Activated naive CD4-positive, alpha-beta T cell treated with anti-CD3 and anti-CD28 coated beads for 36 hours (primary cell): ENCODE measurements around the gene TRIOBP. TPM values are rescaled to one million over a fixed set of nuclear protein-coding genes. Genes with fewer than 3 reads are reported as not detected.

Experiments used
- CTCF ChIA-PET: fragments of 350-600 bp; sonication (Branson Sonifier 250); formaldehyde crosslinking; loops from one replicate; lab custom pipeline; 2021; ENCODE audit warnings: antibody characterized with exemption; lab: Charles Lee
- DNase-seq: peaks from one replicate; pipeline ENCODE4 v3.0.0-alpha.2; 2020
- H3K27ac Mint-ChIP-seq: one replicate; pipeline ENCODE4 v1.8.0; 2021; ENCODE audit warnings: mild to moderate bottlenecking, mixed read lengths
- H3K27me3 Mint-ChIP-seq: one replicate; pipeline ENCODE4 v1.8.0; 2021; ENCODE audit warnings: low read depth, mixed read lengths
- H3K36me3 Mint-ChIP-seq: one replicate; pipeline ENCODE4 v1.8.0; 2021; ENCODE audit warnings: low read depth, mixed read lengths
- H3K4me1 Mint-ChIP-seq: one replicate; pipeline ENCODE4 v1.8.0; 2021; ENCODE audit warnings: low read depth, mixed read lengths
- H3K4me3 Mint-ChIP-seq: one replicate; pipeline ENCODE4 v1.8.0; 2021; ENCODE audit warnings: mild to moderate bottlenecking, moderate library complexity, mixed read lengths
- H3K9me3 Mint-ChIP-seq: one replicate; pipeline ENCODE4 v1.8.0; 2021; ENCODE audit warnings: mixed read lengths
- intact Hi-C: fragments of 100-400 bp; cut with micrococcal nuclease; formaldehyde crosslinking; loops from one replicate; pipeline ENCODE4 v1.15.1; 2023
- total RNA-seq, 2 experiments: library from RNA; stranded (reverse); gene quantifications; one replicate each; pipeline ENCODE4 v1.2.3, GENCODE V29; 2021

Gene TRIOBP
- total RNA-seq, 2 experiments from 2014 or later, result 17.5 to 18.8 TPM

GRCh38 chr22:37701141-37701786, 4.4 kb downstream of the TRIOBP start:
- Mint-ChIP-seq H3K36me3 (peaks cover 4% of the 10 kb centered on the region), H3K4me3 (no peak overlapping the region), H3K4me1 (peaks cover 9% of the 10 kb centered on the region), H3K27ac (no peak overlapping the region), H3K27me3 (no peaks in the 10 kb centered on the region), H3K9me3 (no peaks in the 10 kb centered on the region)
- no peak for DNase-seq
- CTCF ChIA-PET, result no interaction called here
- intact Hi-C loops, result no loop called here

GRCh38 chr22:37703906-37704305, 7.1 kb downstream of the TRIOBP start:
- CTCF ChIA-PET, result interaction anchor here (0.7 kb wide), 1 partner anchor 63 kb away, joined by 4 read pairs; no protein-coding TSS in a partner anchor
- H3K36me3 Mint-ChIP-seq, result peaks cover 4% of the 10 kb centered on the region
- intact Hi-C loops, result no loop called here
- H3K4me1 Mint-ChIP-seq, result no peaks in the 10 kb centered on the region
- DNase-seq, result no peak
- H3K27ac Mint-ChIP-seq, result no peak overlapping the region
- no peak overlapping the region for H3K4me3 Mint-ChIP-seq
- no peaks in the 10 kb centered on the region for H3K9me3 Mint-ChIP-seq
- H3K27me3 Mint-ChIP-seq, result no peaks in the 10 kb centered on the region

- H3K9me3 Mint-ChIP-seq, result no peaks in the 10 kb centered on the region
- no peak for DNase-seq
- CTCF ChIA-PET, result interaction anchor here (0.7 kb wide), 2 partner anchors 62 to 119 kb away, joined by 3 to 4 read pairs; partner anchors contain the start of gene GALR3
- H3K27me3 Mint-ChIP-seq, result no peaks in the 10 kb centered on the region
- H3K36me3 Mint-ChIP-seq, result peaks cover 4% of the 10 kb centered on the region
- no peak overlapping the region for H3K4me3 Mint-ChIP-seq
- H3K27ac Mint-ChIP-seq, result no peak overlapping the region
- intact Hi-C loops, result no loop called here
- no peaks in the 10 kb centered on the region for H3K4me1 Mint-ChIP-seq
Observed at GRCh38 chr22:37704645-37705044, 7.8 kb downstream of the TRIOBP start.

- no peak overlapping the region for H3K4me3 Mint-ChIP-seq
- intact Hi-C loops, result no loop called here
Observed at GRCh38 chr22:37705205-37705604, 8.4 kb downstream of the TRIOBP start.

GRCh38 chr22:37708580-37709444, 12.0 kb downstream of the TRIOBP start:
- no peaks in the 10 kb centered on the region for H3K9me3 Mint-ChIP-seq
- DNase-seq, result no peak
- no peaks in the 10 kb centered on the region for H3K4me1 Mint-ChIP-seq
- H3K27me3 Mint-ChIP-seq, result no peaks in the 10 kb centered on the region
- H3K36me3 Mint-ChIP-seq, result peaks cover 2% of the 10 kb centered on the region
- intact Hi-C loops, result no loop called here
- CTCF ChIA-PET, result no interaction called here
- H3K27ac Mint-ChIP-seq, result no peak overlapping the region
- H3K4me3 Mint-ChIP-seq, result no peak overlapping the region

More at GRCh38 chr22:37705205-37705604, 8.4 kb downstream of the TRIOBP start:
- peaks cover 4% of the 10 kb centered on the region for H3K36me3 Mint-ChIP-seq
- no peaks in the 10 kb centered on the region for H3K4me1 Mint-ChIP-seq
- no peaks in the 10 kb centered on the region for H3K27me3 Mint-ChIP-seq
- CTCF ChIA-PET, result no interaction called here
- H3K9me3 Mint-ChIP-seq, result no peaks in the 10 kb centered on the region
- no peak for DNase-seq
- no peak overlapping the region for H3K27ac Mint-ChIP-seq

- DNase-seq, result no peak
- Mint-ChIP-seq H3K4me3 (no peak overlapping the region), H3K27ac (no peak overlapping the region), H3K27me3 (no peaks in the 10 kb centered on the region), H3K4me1 (no peaks in the 10 kb centered on the region), H3K36me3 (peaks cover 2% of the 10 kb centered on the region), H3K9me3 (no peaks in the 10 kb centered on the region)
- CTCF ChIA-PET, result no interaction called here
- intact Hi-C loops, result no loop called here
Observed at GRCh38 chr22:37709445-37709765, 12.6 kb downstream of the TRIOBP start.

GRCh38 chr22:37710675-37711074, 13.8 kb downstream of the TRIOBP start:
- H3K4me3 Mint-ChIP-seq, result no peak overlapping the region
- no peak overlapping the region for H3K27ac Mint-ChIP-seq
- H3K4me1 Mint-ChIP-seq, result no peaks in the 10 kb centered on the region
- no peaks in the 10 kb centered on the region for H3K9me3 Mint-ChIP-seq
- CTCF ChIA-PET, result no interaction called here
- H3K27me3 Mint-ChIP-seq, result no peaks in the 10 kb centered on the region
- DNase-seq, result no peak
- peaks cover 2% of the 10 kb centered on the region for H3K36me3 Mint-ChIP-seq
- intact Hi-C loops, result loop anchor here (10.0 kb wide), 1 partner anchor 64 kb away; no protein-coding TSS in a partner anchor

GRCh38 chr22:37711490-37711889, 14.6 kb downstream of the TRIOBP start:
- DNase-seq, result no peak
- Mint-ChIP-seq H3K27ac (no peak overlapping the region), H3K36me3 (no peaks in the 10 kb centered on the region), H3K27me3 (no peaks in the 10 kb centered on the region), H3K4me1 (no peaks in the 10 kb centered on the region), H3K9me3 (no peaks in the 10 kb centered on the region), H3K4me3 (no peak overlapping the region)
- intact Hi-C loops, result loop anchor here (10.0 kb wide), 1 partner anchor 63 kb away; no protein-coding TSS in a partner anchor
- CTCF ChIA-PET, result no interaction called here

GRCh38 chr22:37713761-37714160, 16.9 kb downstream of the TRIOBP start:
- intact Hi-C loops, result loop anchor here (10.0 kb wide), 1 partner anchor 61 kb away; no protein-coding TSS in a partner anchor
- Mint-ChIP-seq H3K36me3 (no peaks in the 10 kb centered on the region), H3K27me3 (no peaks in the 10 kb centered on the region), H3K4me3 (no peak overlapping the region), H3K4me1 (no peaks in the 10 kb centered on the region), H3K27ac (no peak overlapping the region), H3K9me3 (no peaks in the 10 kb centered on the region)
- no peak for DNase-seq
- CTCF ChIA-PET, result no interaction called here

- H3K9me3 Mint-ChIP-seq, result no peaks in the 10 kb centered on the region
- H3K4me3 Mint-ChIP-seq, result no peak overlapping the region
- H3K36me3 Mint-ChIP-seq, result no peaks in the 10 kb centered on the region
- peaks cover under 1% of the 10 kb centered on the region for H3K4me1 Mint-ChIP-seq
- no peak for DNase-seq
- no peak overlapping the region for H3K27ac Mint-ChIP-seq
- no peaks in the 10 kb centered on the region for H3K27me3 Mint-ChIP-seq
- CTCF ChIA-PET, result no interaction called here
- intact Hi-C loops, result loop anchor here (10.0 kb wide), 1 partner anchor 60 kb away; no protein-coding TSS in a partner anchor
Observed at GRCh38 chr22:37714634-37715033, 17.8 kb downstream of the TRIOBP start.

GRCh38 chr22:37715760-37716159, 18.9 kb downstream of the TRIOBP start:
- no peak overlapping the region for H3K4me3 Mint-ChIP-seq
- intact Hi-C loops, result loop anchor here (10.0 kb wide), 1 partner anchor 59 kb away; no protein-coding TSS in a partner anchor
- H3K9me3 Mint-ChIP-seq, result no peaks in the 10 kb centered on the region
- DNase-seq, result no peak
- no peak overlapping the region for H3K27ac Mint-ChIP-seq
- CTCF ChIA-PET, result interaction anchor here (0.6 kb wide), 1 partner anchor 895 kb away, joined by 3 read pairs; no protein-coding TSS in a partner anchor
- no peaks in the 10 kb centered on the region for H3K27me3 Mint-ChIP-seq
- no peaks in the 10 kb centered on the region for H3K36me3 Mint-ChIP-seq
- H3K4me1 Mint-ChIP-seq, result peaks cover 2% of the 10 kb centered on the region

GRCh38 chr22:37716708-37717107, 19.9 kb downstream of the TRIOBP start:
- H3K9me3 Mint-ChIP-seq, result no peaks in the 10 kb centered on the region
- H3K27ac Mint-ChIP-seq, result no peak overlapping the region
- H3K4me3 Mint-ChIP-seq, result no peak overlapping the region
- no peaks in the 10 kb centered on the region for H3K36me3 Mint-ChIP-seq
- DNase-seq, result no peak
- CTCF ChIA-PET, result no interaction called here
- peaks cover 2% of the 10 kb centered on the region for H3K4me1 Mint-ChIP-seq
- intact Hi-C loops, result loop anchor here (10.0 kb wide), 1 partner anchor 58 kb away; no protein-coding TSS in a partner anchor
- no peaks in the 10 kb centered on the region for H3K27me3 Mint-ChIP-seq
